PC-3 (cell line): ENCODE measurements around the gene POLD2.

Experiments
- CTCF ChIP-seq: fragments of 300-600 bp; sonication (generic); conservative IDR thresholded peaks from 2 replicates; pipeline ENCODE4 v1.5.1; 2017; ENCODE audit warnings: antibody characterized with exemption, low read depth, mild to moderate bottlenecking, low read length
- EZH2 ChIP-seq: fragments of 300-600 bp; sonication (generic); IDR thresholded peaks from one replicate; pipeline ENCODE4 v1.6.1; 2017; ENCODE audit warnings: antibody characterized with exemption, mild to moderate bottlenecking, low read length; ENCODE audit not compliant: unreplicated experiment
- EZH2phosphoT487 ChIP-seq: fragments of 300-600 bp; sonication (generic); IDR thresholded peaks from 2 replicates; pipeline ENCODE4 v1.6.1; 2018; ENCODE audit warnings: mild to moderate bottlenecking, antibody characterized with exemption, low read length, borderline replicate concordance

GRCh38 chr7:44066111-44066460, 57.3 kb downstream of the POLD2 start:
- TF ChIP-seq CTCF (no peak), EZH2 (no peak), EZH2phosphoT487 (no peak)
